Panc1 (cell line): ENCODE measurements around the gene LUZP2. TPM values are rescaled to one million over a fixed set of nuclear protein-coding genes. Genes with fewer than 3 reads are reported as not detected.

Experiments used
- ATAC-seq: fragments of 200-7000 bp; cut with Tn5 transposase; 2 replicates; pipeline ENCODE4 v1.9.1; 2020; ENCODE audit warnings: mild to moderate bottlenecking, moderate library complexity
- BruUV-seq: library from RNA; stranded (reverse); fragments of 400-500 nt; replicated peaks from 2 replicates; lab custom pipeline; 2021; lab: Mats Ljungman, UMichigan
- CTCF ChIA-PET: fragments of 300-600 bp; sonication (Branson Sonifier 250); formaldehyde crosslinking; loops from one replicate; lab custom pipeline; 2022; ENCODE audit warnings: antibody characterized with exemption; lab: Charles Lee
- POLR2A ChIA-PET: fragments of 300-600 bp; sonication (Branson Sonifier 250); formaldehyde crosslinking; loops from one replicate; lab custom pipeline; 2022; ENCODE audit warnings: antibody characterized with exemption; lab: Charles Lee
- DNase-seq: peaks from one replicate; pipeline ENCODE4 v3.0.0-alpha.2; 2010; ENCODE audit warnings: low read depth, low spot score
- H3K27ac ChIP-seq: 2 replicates; pipeline ENCODE4 v1.5.1; 2011; ENCODE audit warnings: mild to moderate bottlenecking, low read length, inconsistent platforms
- H3K27me3 ChIP-seq: fragments of 200-500 bp; sonication (Bioruptor generic); 2 replicates; pipeline ENCODE4 v1.6.0; 2014; ENCODE audit warnings: low read length, inconsistent platforms; ENCODE audit not compliant: control insufficient read depth, insufficient read depth
- H3K36me3 ChIP-seq: fragments of 200-500 bp; sonication (Bioruptor generic); 2 replicates; pipeline ENCODE4 v1.5.1; 2014; ENCODE audit warnings: inconsistent platforms, mild to moderate bottlenecking, low read length, moderate library complexity; ENCODE audit not compliant: control insufficient read depth, insufficient read depth
- H3K4me1 ChIP-seq: 2 replicates; pipeline ENCODE4 v1.5.1; 2011; ENCODE audit warnings: inconsistent platforms, mild to moderate bottlenecking, low read length, moderate library complexity; ENCODE audit not compliant: control insufficient read depth, insufficient read depth
- H3K4me3 ChIP-seq, 2 experiments: 2 replicates each; pipeline ENCODE4 v1.5.1; 2011 to 2012; ENCODE audit warnings: low read depth in 2 of 2, low read length in 2 of 2, mild to moderate bottlenecking in 2 of 2, inconsistent platforms in 1 of 2, moderate library complexity in 1 of 2
- H3K9me3 ChIP-seq: fragments of 200-500 bp; sonication (Bioruptor generic); 2 replicates; pipeline ENCODE4 v1.5.1; 2014; ENCODE audit warnings: low read depth, mild to moderate bottlenecking, inconsistent platforms, low read length, moderate library complexity; ENCODE audit not compliant: control insufficient read depth, insufficient read depth
- CTCF ChIP-seq: fragments of 450-650 bp; IDR thresholded peaks from 2 replicates; pipeline ENCODE4 v1.5.1; 2017; ENCODE audit warnings: mild to moderate bottlenecking
- POLR2AphosphoS5 ChIP-seq: IDR thresholded peaks from 2 replicates; pipeline ENCODE4 v1.6.1; 2012; ENCODE audit warnings: mild to moderate bottlenecking, low read depth, low read length, moderate library complexity
- REST ChIP-seq, 2 experiments: IDR thresholded peaks; 2 replicates each; pipeline ENCODE4 v1.6.1; 2011 to 2012; ENCODE audit warnings: low read depth in 2 of 2, control low read depth in 1 of 2, low read length in 1 of 2, mild to moderate bottlenecking in 1 of 2, moderate library complexity in 1 of 2; ENCODE audit not compliant: insufficient read depth in 1 of 2
- SIN3A ChIP-seq: IDR thresholded peaks from 2 replicates; pipeline ENCODE4 v1.6.1; 2012; ENCODE audit warnings: low read depth, mild to moderate bottlenecking, low read length, moderate library complexity, borderline replicate concordance; ENCODE audit not compliant: insufficient read depth
- TCF7L2 ChIP-seq: IDR thresholded peaks from 2 replicates; pipeline ENCODE4 v1.6.1; 2011; ENCODE audit warnings: mild to moderate bottlenecking, low read depth, low read length, inconsistent platforms
- in situ Hi-C: cut with HindIII; loops from 2 replicates; pipeline ENCODE4 v1.10.0; 2016; ENCODE audit warnings: low sequenced_read_pairs, low pct_unique_long_range_greater_than_20kb
- intact Hi-C: fragments of 100-400 bp; cut with micrococcal nuclease; formaldehyde crosslinking; loops from one replicate; pipeline ENCODE4 v1.10.0; 2022; ENCODE audit not compliant: unreplicated experiment
- total RNA-seq: library from RNA; stranded (reverse); gene quantifications from one replicate; pipeline ENCODE4 v1.2.1, GENCODE V29; 2021; ENCODE audit not compliant: unreplicated experiment

LUZP2 gene
- total RNA-seq, 1 experiment from 2014 or later, result 0.18 TPM

GRCh38 chr11:24714601-24715000 is 217.7 kb downstream of the LUZP2 start:
- no peaks in the 10 kb centered on the region for H3K27me3 ChIP-seq
- BruUV-seq, result no TSS peak

GRCh38 chr11:24716403-24716802 is 219.6 kb downstream of the LUZP2 start:
- no peak for TF ChIP-seq TCF7L2
- TF ChIP-seq SIN3A, result no peak
- no peak for TF ChIP-seq CTCF
- no peak for TF ChIP-seq POLR2AphosphoS5
- TF ChIP-seq REST (IDR thresholded peaks at IDR 0.05; ENCODE audit: insufficient read depth in 1 of 2, low read depth in 2 of 2, low read length in 1 of 2), result no peak
- no TSS peak for BruUV-seq
- no peak overlapping the region for H3K27ac ChIP-seq
- H3K27me3 ChIP-seq, result no peaks in the 10 kb centered on the region
- ChIA-PET POLR2A (no interaction called here), CTCF (no interaction called here)
- ATAC-seq (no peak), DNase-seq (no peak)
- H3K4me3 ChIP-seq, result no peak overlapping the region
- no peaks in the 10 kb centered on the region for H3K4me1 ChIP-seq
- in situ Hi-C loops, result no loop called here
- intact Hi-C loops, result no loop called here
- H3K9me3 ChIP-seq, result no peaks in the 10 kb centered on the region
- H3K36me3 ChIP-seq, result no peaks in the 10 kb centered on the region

More at GRCh38 chr11:24714601-24715000, 217.7 kb downstream of the LUZP2 start:
- DNase-seq (no peak), ATAC-seq (no peak)
- intact Hi-C loops (no loop called here), in situ Hi-C loops (no loop called here)
- no peak overlapping the region for H3K4me3 ChIP-seq
- H3K27ac ChIP-seq, result no peak overlapping the region
- POLR2A ChIA-PET, result no interaction called here
- H3K9me3 ChIP-seq, result no peaks in the 10 kb centered on the region
- no peaks in the 10 kb centered on the region for H3K4me1 ChIP-seq
- CTCF ChIA-PET, result no interaction called here
- TF ChIP-seq TCF7L2 (no peak), SIN3A (no peak), REST (IDR thresholded peaks at IDR 0.05; ENCODE audit: insufficient read depth in 1 of 2, low read depth in 2 of 2, low read length in 1 of 2) (no peak), CTCF (no peak), POLR2AphosphoS5 (no peak)
- no peaks in the 10 kb centered on the region for H3K36me3 ChIP-seq
